ENCODE measurements around the gene SMOC2. TPM values are rescaled to one million over a fixed set of nuclear protein-coding genes. Genes with fewer than 3 reads are reported as not detected.

The SMOC2 gene
- total RNA-seq, 1 donor: 0.36 TPM

- Histone ChIP-seq H4K20me1 (ENCODE audit: insufficient read depth, low read length) (no peaks in the 10 kb centered on the region), H3K79me2 (ENCODE audit: insufficient read depth, low read length) (no peaks in the 10 kb centered on the region), H3K27ac (ENCODE audit: low read depth, low read length) (no peak overlapping the region), H3K36me3 (ENCODE audit: insufficient read depth, low read length) (no peaks in the 10 kb centered on the region), H2AFZ (ENCODE audit: low read length) (no peak overlapping the region), H3K4me2 (ENCODE audit: insufficient read depth, low read length) (no peak overlapping the region), H3K4me3 (ENCODE audit: insufficient read depth, low read length) (no peak overlapping the region), H3K9me3 (ENCODE audit: low read depth, low read length) (no peaks in the 10 kb centered on the region), H3K4me1 (ENCODE audit: insufficient read depth, low read length) (no peaks in the 10 kb centered on the region), H3K27me3 (ENCODE audit: insufficient read depth, low read length) (no peaks in the 10 kb centered on the region)
- DNase-seq (ENCODE audit: insufficient read length, low spot score, missing footprints): no peak
- no peak for TF ChIP-seq CTCF (IDR thresholded peaks at IDR 0.05; ENCODE audit: extremely low read depth, low read depth, low read length)
Measured at GRCh38 chr6:168624948-168625347, 184.0 kb downstream of the SMOC2 start.

- no peaks in the 10 kb centered on the region for H3K79me2 ChIP-seq (ENCODE audit: insufficient read depth, low read length)
- no peak for DNase-seq (ENCODE audit: insufficient read length, low spot score, missing footprints)
- no peaks in the 10 kb centered on the region for H3K4me1 ChIP-seq (ENCODE audit: insufficient read depth, low read length)
- no peak overlapping the region for H3K4me3 ChIP-seq (ENCODE audit: insufficient read depth, low read length)
- H3K27ac ChIP-seq (ENCODE audit: low read depth, low read length): no peak overlapping the region
- no peak overlapping the region for H2AFZ ChIP-seq (ENCODE audit: low read length)
- H3K9me3 ChIP-seq (ENCODE audit: low read depth, low read length): no peaks in the 10 kb centered on the region
- H3K36me3 ChIP-seq (ENCODE audit: insufficient read depth, low read length): no peaks in the 10 kb centered on the region
- H3K4me2 ChIP-seq (ENCODE audit: insufficient read depth, low read length): no peak overlapping the region
- H4K20me1 ChIP-seq (ENCODE audit: insufficient read depth, low read length): no peaks in the 10 kb centered on the region
- no peaks in the 10 kb centered on the region for H3K27me3 ChIP-seq (ENCODE audit: insufficient read depth, low read length)
- no peak for TF ChIP-seq CTCF (IDR thresholded peaks at IDR 0.05; ENCODE audit: extremely low read depth, low read depth, low read length)
Measured at GRCh38 chr6:168625602-168626001, 184.6 kb downstream of the SMOC2 start.

- no peak overlapping the region for H3K4me2 ChIP-seq (ENCODE audit: insufficient read depth, low read length)
- H3K27ac ChIP-seq (ENCODE audit: low read depth, low read length): no peak overlapping the region
- no peaks in the 10 kb centered on the region for H3K4me1 ChIP-seq (ENCODE audit: insufficient read depth, low read length)
- H4K20me1 ChIP-seq (ENCODE audit: insufficient read depth, low read length): no peaks in the 10 kb centered on the region
- no peaks in the 10 kb centered on the region for H3K79me2 ChIP-seq (ENCODE audit: insufficient read depth, low read length)
- no peaks in the 10 kb centered on the region for H3K9me3 ChIP-seq (ENCODE audit: low read depth, low read length)
- no peak for TF ChIP-seq CTCF (IDR thresholded peaks at IDR 0.05; ENCODE audit: extremely low read depth, low read depth, low read length)
- no peak for DNase-seq (ENCODE audit: insufficient read length, low spot score, missing footprints)
- no peaks in the 10 kb centered on the region for H3K36me3 ChIP-seq (ENCODE audit: insufficient read depth, low read length)
- no peak overlapping the region for H3K4me3 ChIP-seq (ENCODE audit: insufficient read depth, low read length)
- no peaks in the 10 kb centered on the region for H3K27me3 ChIP-seq (ENCODE audit: insufficient read depth, low read length)
- H2AFZ ChIP-seq (ENCODE audit: low read length): no peak overlapping the region
Measured at GRCh38 chr6:168626046-168626602, 185.1 kb downstream of the SMOC2 start.

- no peaks in the 10 kb centered on the region for H3K4me1 ChIP-seq (ENCODE audit: insufficient read depth, low read length)
- TF ChIP-seq CTCF (IDR thresholded peaks at IDR 0.05; ENCODE audit: extremely low read depth, low read depth, low read length): no peak
- DNase-seq (ENCODE audit: insufficient read length, low spot score, missing footprints): no peak
- H3K4me3 ChIP-seq (ENCODE audit: insufficient read depth, low read length): no peak overlapping the region
- H3K9me3 ChIP-seq (ENCODE audit: low read depth, low read length): no peaks in the 10 kb centered on the region
- H3K27me3 ChIP-seq (ENCODE audit: insufficient read depth, low read length): no peaks in the 10 kb centered on the region
- H3K79me2 ChIP-seq (ENCODE audit: insufficient read depth, low read length): no peaks in the 10 kb centered on the region
- no peak overlapping the region for H3K27ac ChIP-seq (ENCODE audit: low read depth, low read length)
- H4K20me1 ChIP-seq (ENCODE audit: insufficient read depth, low read length): no peaks in the 10 kb centered on the region
- H3K4me2 ChIP-seq (ENCODE audit: insufficient read depth, low read length): no peak overlapping the region
- H3K36me3 ChIP-seq (ENCODE audit: insufficient read depth, low read length): no peaks in the 10 kb centered on the region
- H2AFZ ChIP-seq (ENCODE audit: low read length): no peak overlapping the region
Measured at GRCh38 chr6:168627506-168628175, 186.7 kb downstream of the SMOC2 start.
